22Rv1 (cell line): Measurements from ENCODE around the gene HOATZ.
A peak's percentile ranks its signal among the peaks of the same experiment; 100 is the strongest.

Source experiments
- H3K27ac ChIP-seq: fragments of 450-650 bp; 2 replicates; pipeline ENCODE4 v1.5.1; 2017
- CTCF ChIP-seq: fragments of 450-650 bp; IDR thresholded peaks from 2 replicates; pipeline ENCODE4 v1.5.1; 2017; ENCODE audit warnings: mild to moderate bottlenecking
- ZFX ChIP-seq: fragments of 450-650 bp; IDR thresholded peaks from 2 replicates; pipeline ENCODE4 v1.6.1; 2017; ENCODE audit warnings: antibody characterized with exemption, borderline replicate concordance

HOATZ gene

GRCh38 chr11:111565114-111565720 lies 50.6 kb downstream of the HOATZ start:
- TF ChIP-seq CTCF (peak; percentile 88), ZFX (no peak)
- no peak overlapping the region for H3K27ac ChIP-seq

- no peak for TF ChIP-seq ZFX
- H3K27ac ChIP-seq: no peak overlapping the region
Measured at GRCh38 chr11:111566324-111566723, 51.7 kb downstream of the HOATZ start.

- H3K27ac ChIP-seq: no peak overlapping the region
- TF ChIP-seq CTCF: no peak
- TF ChIP-seq ZFX: no peak
Measured at GRCh38 chr11:111569476-111569875, 54.9 kb downstream of the HOATZ start.

GRCh38 chr11:111570796-111571195 lies 56.2 kb downstream of the HOATZ start:
- H3K27ac ChIP-seq: no peak overlapping the region
- no peak for TF ChIP-seq ZFX
- no peak for TF ChIP-seq CTCF

GRCh38 chr11:111571829-111572501 lies 57.4 kb downstream of the HOATZ start:
- TF ChIP-seq ZFX: no peak
- TF ChIP-seq CTCF: no peak
- no peak overlapping the region for H3K27ac ChIP-seq

- no peak overlapping the region for H3K27ac ChIP-seq
- no peak for TF ChIP-seq CTCF
- no peak for TF ChIP-seq ZFX
Measured at GRCh38 chr11:111572581-111572980, 58.0 kb downstream of the HOATZ start.

GRCh38 chr11:111573821-111574249 lies 59.3 kb downstream of the HOATZ start:
- TF ChIP-seq ZFX: no peak
- no peak for TF ChIP-seq CTCF
- H3K27ac ChIP-seq: no peak overlapping the region
